PC-9 (cell line): ENCODE results near the gene ZNF12.

ENCODE experiments used
- CTCF ChIP-seq: fragments of 200-600 bp; sonication (generic); conservative IDR thresholded peaks from 2 replicates; pipeline ENCODE4 v1.6.1; 2017; ENCODE audit warnings: mixed run types, antibody characterized with exemption, mild to moderate bottlenecking, moderate library complexity
- EZH2 ChIP-seq: fragments of 200-600 bp; sonication (generic); IDR thresholded peaks from 2 replicates; pipeline ENCODE4 v1.8.0; 2017; ENCODE audit warnings: antibody characterized with exemption, low read depth

DNA sequence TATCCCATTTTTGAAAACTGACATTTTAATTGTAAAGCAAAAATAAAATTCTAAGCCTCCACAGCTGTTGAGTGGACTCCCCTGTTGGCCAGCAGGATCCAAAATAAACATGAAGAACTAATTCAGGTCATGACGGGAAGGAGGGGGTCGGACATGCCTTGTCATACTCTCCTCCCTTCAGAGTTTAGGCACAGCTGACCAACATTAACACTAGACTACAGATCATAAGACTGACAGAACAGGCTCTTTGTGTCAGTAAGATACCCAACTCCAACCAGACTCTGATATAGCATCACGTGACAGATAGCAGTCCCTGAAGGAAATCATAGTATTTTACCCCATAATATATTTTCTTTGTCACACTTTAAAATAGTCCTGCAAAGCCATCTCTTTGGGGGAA, 20.9 kb upstream of the ZNF12 start:
- TF ChIP-seq CTCF (no peak), EZH2 (no peak)
